Osteocyte (in vitro differentiated cells): Measurements from ENCODE around the gene KRT33A. TPM values are rescaled to one million over a fixed set of nuclear protein-coding genes. Genes with fewer than 3 reads are reported as not detected.

Experiments used
- DNase-seq: peaks from one replicate; pipeline ENCODE4 v3.0.0; 2021; ENCODE audit warnings: mixed read lengths; ENCODE audit not compliant: unreplicated experiment; ENCODE audit errors: extremely low spot score
- H3K27ac Mint-ChIP-seq: one replicate; pipeline ENCODE4 v1.8.0; 2021; ENCODE audit warnings: mild to moderate bottlenecking, mixed read lengths; ENCODE audit not compliant: unreplicated experiment
- H3K27me3 Mint-ChIP-seq: one replicate; pipeline ENCODE4 v1.8.0; 2021; ENCODE audit warnings: mixed read lengths; ENCODE audit not compliant: unreplicated experiment
- H3K36me3 Mint-ChIP-seq: one replicate; pipeline ENCODE4 v1.8.0; 2021; ENCODE audit warnings: mixed read lengths; ENCODE audit not compliant: unreplicated experiment
- H3K4me1 Mint-ChIP-seq: one replicate; pipeline ENCODE4 v1.8.0; 2021; ENCODE audit warnings: mixed read lengths; ENCODE audit not compliant: unreplicated experiment
- H3K4me3 Mint-ChIP-seq: one replicate; pipeline ENCODE4 v1.8.0; 2021; ENCODE audit warnings: mild to moderate bottlenecking, moderate library complexity, mixed read lengths; ENCODE audit not compliant: unreplicated experiment
- H3K9me3 Mint-ChIP-seq: one replicate; pipeline ENCODE4 v1.8.0; 2021; ENCODE audit warnings: mixed read lengths; ENCODE audit not compliant: unreplicated experiment
- total RNA-seq: library from RNA; stranded (reverse); gene quantifications from 2 replicates; pipeline ENCODE4 v1.2.1, GENCODE V29; 2021
- TF ChIP-seq, protein P1 (sequence below): fragments of 200-600 bp; sonication (generic); IDR thresholded peaks from 2 replicates; pipeline ENCODE4 v1.5.0; 2021; ENCODE audit warnings: antibody characterized with exemption, mild to moderate bottlenecking, moderate library complexity

The KRT33A gene
- total RNA-seq, 1 donor from 2014 or later = not detected

- Mint-ChIP-seq H3K27me3 (peaks cover 5% of the 10 kb centered on the region), H3K4me3 (no peak overlapping the region), H3K4me1 (no peaks in the 10 kb centered on the region), H3K9me3 (peaks cover 19% of the 10 kb centered on the region), H3K36me3 (peaks cover 4% of the 10 kb centered on the region), H3K27ac (no peak overlapping the region)
- TF ChIP-seq, protein P1, sequence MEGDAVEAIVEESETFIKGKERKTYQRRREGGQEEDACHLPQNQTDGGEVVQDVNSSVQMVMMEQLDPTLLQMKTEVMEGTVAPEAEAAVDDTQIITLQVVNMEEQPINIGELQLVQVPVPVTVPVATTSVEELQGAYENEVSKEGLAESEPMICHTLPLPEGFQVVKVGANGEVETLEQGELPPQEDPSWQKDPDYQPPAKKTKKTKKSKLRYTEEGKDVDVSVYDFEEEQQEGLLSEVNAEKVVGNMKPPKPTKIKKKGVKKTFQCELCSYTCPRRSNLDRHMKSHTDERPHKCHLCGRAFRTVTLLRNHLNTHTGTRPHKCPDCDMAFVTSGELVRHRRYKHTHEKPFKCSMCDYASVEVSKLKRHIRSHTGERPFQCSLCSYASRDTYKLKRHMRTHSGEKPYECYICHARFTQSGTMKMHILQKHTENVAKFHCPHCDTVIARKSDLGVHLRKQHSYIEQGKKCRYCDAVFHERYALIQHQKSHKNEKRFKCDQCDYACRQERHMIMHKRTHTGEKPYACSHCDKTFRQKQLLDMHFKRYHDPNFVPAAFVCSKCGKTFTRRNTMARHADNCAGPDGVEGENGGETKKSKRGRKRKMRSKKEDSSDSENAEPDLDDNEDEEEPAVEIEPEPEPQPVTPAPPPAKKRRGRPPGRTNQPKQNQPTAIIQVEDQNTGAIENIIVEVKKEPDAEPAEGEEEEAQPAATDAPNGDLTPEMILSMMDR = no peak
- DNase-seq = peak; percentile 23
These were observed 10.1 kb downstream of the KRT33A start for GRCh38 chr17:41340494-41340893.

- Mint-ChIP-seq H3K9me3 (peaks cover 19% of the 10 kb centered on the region), H3K36me3 (peaks cover 4% of the 10 kb centered on the region), H3K27ac (no peak overlapping the region), H3K4me1 (no peaks in the 10 kb centered on the region), H3K4me3 (no peak overlapping the region), H3K27me3 (peaks cover 5% of the 10 kb centered on the region)
- peak; percentile 53 for DNase-seq
- TF ChIP-seq, protein P1 = no peak
These were observed 11.0 kb downstream of the KRT33A start for GRCh38 chr17:41339571-41340172.

- peaks cover 4% of the 10 kb centered on the region for H3K36me3 Mint-ChIP-seq
- no peak overlapping the region for H3K4me3 Mint-ChIP-seq
- no peaks in the 10 kb centered on the region for H3K4me1 Mint-ChIP-seq
- no peak overlapping the region for H3K27ac Mint-ChIP-seq
- H3K9me3 Mint-ChIP-seq = peaks cover 19% of the 10 kb centered on the region
- no peak for DNase-seq
- peaks cover 5% of the 10 kb centered on the region for H3K27me3 Mint-ChIP-seq
- TF ChIP-seq, protein P1 = no peak
These were observed 11.6 kb downstream of the KRT33A start for GRCh38 chr17:41338961-41339485.

GRCh38 chr17:41335747-41336146 lies 14.9 kb downstream of the KRT33A start:
- no peak overlapping the region for H3K4me3 Mint-ChIP-seq
- peak; percentile 40 for DNase-seq
- TF ChIP-seq, protein P1 = no peak
- H3K9me3 Mint-ChIP-seq = no peaks in the 10 kb centered on the region
- H3K4me1 Mint-ChIP-seq = no peaks in the 10 kb centered on the region
- no peaks in the 10 kb centered on the region for H3K36me3 Mint-ChIP-seq
- no peak overlapping the region for H3K27ac Mint-ChIP-seq
- peaks cover 3% of the 10 kb centered on the region for H3K27me3 Mint-ChIP-seq

DNA sequence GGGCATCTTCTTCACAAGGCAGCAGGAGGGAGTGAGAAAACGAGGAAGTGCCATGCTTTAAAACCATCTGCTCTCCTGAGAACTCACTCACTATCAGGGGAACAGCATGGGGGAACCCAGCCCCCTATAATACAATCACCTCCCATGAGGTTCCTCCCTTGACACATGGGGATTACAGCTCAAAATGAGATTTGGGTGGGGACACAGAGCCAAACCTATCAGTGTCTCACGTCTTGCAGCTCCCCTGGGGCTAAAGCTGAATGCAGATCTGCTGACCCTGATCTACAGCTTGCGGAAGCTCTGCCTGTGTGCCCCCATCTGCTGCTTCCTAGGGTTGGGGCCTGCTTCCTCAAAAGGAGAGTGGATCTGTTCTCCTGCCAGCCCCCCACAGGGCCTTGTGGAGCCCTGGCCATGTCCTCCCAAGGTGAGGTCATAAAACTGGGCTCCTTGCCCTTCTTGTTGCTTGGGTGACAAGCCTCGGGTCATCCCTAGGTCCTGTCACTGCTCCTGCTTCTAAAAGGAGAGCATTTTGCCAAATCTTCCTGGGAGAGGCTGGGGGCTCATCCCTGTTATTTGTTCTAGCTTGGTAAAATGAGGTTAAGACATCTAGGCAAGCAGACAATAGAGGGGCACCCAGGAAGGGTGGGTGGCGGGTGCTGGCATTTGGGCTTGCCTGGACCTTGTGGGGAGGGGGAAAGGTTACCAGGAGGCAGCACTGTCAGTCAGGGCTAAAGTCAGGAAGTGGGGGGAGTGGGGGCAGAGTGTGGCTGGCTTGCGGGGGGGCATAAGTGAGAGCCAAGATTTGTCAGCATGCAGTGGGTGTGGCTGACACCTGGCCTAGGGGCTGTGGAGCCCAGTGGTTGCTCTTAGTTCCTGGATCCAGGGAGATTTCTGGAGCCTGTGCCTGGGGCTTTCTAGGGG lies 16.0 kb downstream of the KRT33A start:
- no peak overlapping the region for H3K27ac Mint-ChIP-seq
- no peak overlapping the region for H3K4me3 Mint-ChIP-seq
- DNase-seq = no peak
- H3K9me3 Mint-ChIP-seq = no peaks in the 10 kb centered on the region
- peaks cover 3% of the 10 kb centered on the region for H3K27me3 Mint-ChIP-seq
- H3K4me1 Mint-ChIP-seq = no peaks in the 10 kb centered on the region
- TF ChIP-seq, protein P1 = no peak
- H3K36me3 Mint-ChIP-seq = no peaks in the 10 kb centered on the region
